ENCODE measurements around the gene VPS51. TPM values are rescaled to one million over a fixed set of nuclear protein-coding genes. Genes with fewer than 3 reads are reported as not detected.

The VPS51 gene
- total and polyA plus RNA-seq, 2 of the 13 experiments (the other 11 are each of a cell fraction or from before 2014, with no cell fraction given) = 76.3 to 90.6 TPM

GRCh38 chr11:65116370-65117205, 20.6 kb downstream of the VPS51 start (continued):
- no peak for TF ChIP-seq DNMT3B (CRISPR knock-in tag; conservative IDR thresholded peaks at IDR 0.05)
- no peak for TF ChIP-seq ZFP37 (CRISPR knock-in tag; IDR thresholded peaks at IDR 0.05; ENCODE audit: borderline replicate concordance)
- TF ChIP-seq SRSF9 (IDR thresholded peaks at IDR 0.05; ENCODE audit: borderline replicate concordance, insufficient read depth, low read depth, low read length, poor library complexity, severe bottlenecking) = no peak
- no peak for TF ChIP-seq RELA (CRISPR knock-in tag; IDR thresholded peaks at IDR 0.05)
- TF ChIP-seq, protein P1, sequence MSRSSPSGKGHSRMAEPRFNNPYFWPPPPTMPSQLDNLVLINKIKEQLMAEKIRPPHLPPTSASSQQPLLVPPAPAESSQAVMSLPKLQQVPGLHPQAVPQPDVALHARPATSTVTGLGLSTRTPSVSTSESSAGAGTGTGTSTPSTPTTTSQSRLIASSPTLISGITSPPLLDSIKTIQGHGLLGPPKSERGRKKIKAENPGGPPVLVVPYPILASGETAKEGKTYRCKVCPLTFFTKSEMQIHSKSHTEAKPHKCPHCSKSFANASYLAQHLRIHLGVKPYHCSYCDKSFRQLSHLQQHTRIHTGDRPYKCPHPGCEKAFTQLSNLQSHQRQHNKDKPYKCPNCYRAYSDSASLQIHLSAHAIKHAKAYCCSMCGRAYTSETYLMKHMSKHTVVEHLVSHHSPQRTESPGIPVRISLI (CRISPR knock-in tag; IDR thresholded peaks at IDR 0.05; ENCODE audit: borderline replicate concordance) = no peak
- TF ChIP-seq ZNF775 (CRISPR knock-in tag; IDR thresholded peaks at IDR 0.05; ENCODE audit: borderline replicate concordance) = no peak
- TF ChIP-seq ZNF331 (CRISPR knock-in tag; IDR thresholded peaks at IDR 0.05) = no peak
- 0 out of 2 replicates have a peak, but pooled peaks have one; percentile 61 for TF ChIP-seq ZNF841 (CRISPR knock-in tag; IDR thresholded peaks at IDR 0.05; ENCODE audit: borderline replicate concordance)
- TF ChIP-seq FOXA1 (IDR thresholded peaks at IDR 0.05) = no peak
- TF ChIP-seq FOXA1 (CRISPR knock-in tag; IDR thresholded peaks at IDR 0.05) = no peak
- no peak; the same call in 1 of the 2 replicates for TF ChIP-seq THAP8 (CRISPR knock-in tag; IDR thresholded peaks at IDR 0.05; ENCODE audit: borderline replicate concordance)
- no peak for TF ChIP-seq ARHGAP35 (CRISPR knock-in tag; IDR thresholded peaks at IDR 0.05; ENCODE audit: borderline replicate concordance)
- TF ChIP-seq, protein P2, sequence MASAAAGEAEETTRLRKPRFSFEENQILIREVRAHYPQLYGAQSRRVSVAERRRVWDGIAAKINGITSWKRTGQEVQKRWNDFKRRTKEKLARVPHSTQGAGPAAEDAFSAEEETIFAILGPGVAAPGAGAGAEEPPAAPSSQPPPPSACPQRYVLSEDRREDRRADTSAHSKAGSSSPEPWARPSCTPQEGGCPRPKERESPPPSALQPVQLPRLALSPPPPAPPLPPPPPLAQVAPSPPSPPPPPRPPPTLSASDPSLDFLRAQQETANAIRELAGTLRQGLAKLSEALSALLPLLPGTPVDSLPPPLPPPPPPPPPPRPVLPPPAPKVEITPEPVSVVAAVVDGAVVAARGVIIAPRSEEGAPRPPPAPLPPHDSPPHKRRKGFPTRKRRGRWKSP (CRISPR knock-in tag; IDR thresholded peaks at IDR 0.05) = no peak
- TF ChIP-seq, protein P3, sequence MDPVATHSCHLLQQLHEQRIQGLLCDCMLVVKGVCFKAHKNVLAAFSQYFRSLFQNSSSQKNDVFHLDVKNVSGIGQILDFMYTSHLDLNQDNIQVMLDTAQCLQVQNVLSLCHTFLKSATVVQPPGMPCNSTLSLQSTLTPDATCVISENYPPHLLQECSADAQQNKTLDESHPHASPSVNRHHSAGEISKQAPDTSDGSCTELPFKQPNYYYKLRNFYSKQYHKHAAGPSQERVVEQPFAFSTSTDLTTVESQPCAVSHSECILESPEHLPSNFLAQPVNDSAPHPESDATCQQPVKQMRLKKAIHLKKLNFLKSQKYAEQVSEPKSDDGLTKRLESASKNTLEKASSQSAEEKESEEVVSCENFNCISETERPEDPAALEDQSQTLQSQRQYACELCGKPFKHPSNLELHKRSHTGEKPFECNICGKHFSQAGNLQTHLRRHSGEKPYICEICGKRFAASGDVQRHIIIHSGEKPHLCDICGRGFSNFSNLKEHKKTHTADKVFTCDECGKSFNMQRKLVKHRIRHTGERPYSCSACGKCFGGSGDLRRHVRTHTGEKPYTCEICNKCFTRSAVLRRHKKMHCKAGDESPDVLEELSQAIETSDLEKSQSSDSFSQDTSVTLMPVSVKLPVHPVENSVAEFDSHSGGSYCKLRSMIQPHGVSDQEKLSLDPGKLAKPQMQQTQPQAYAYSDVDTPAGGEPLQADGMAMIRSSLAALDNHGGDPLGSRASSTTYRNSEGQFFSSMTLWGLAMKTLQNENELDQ (CRISPR knock-in tag; IDR thresholded peaks at IDR 0.05; ENCODE audit: borderline replicate concordance) = no peak
- no peak for TF ChIP-seq DMAP1 (CRISPR knock-in tag; IDR thresholded peaks at IDR 0.05)
- TF ChIP-seq ZBED4 (CRISPR knock-in tag; IDR thresholded peaks at IDR 0.05; ENCODE audit: borderline replicate concordance) = no peak
- no peak for TF ChIP-seq ARID3A (IDR thresholded peaks at IDR 0.05; ENCODE audit: low read depth, low read length)
